Fibroblast of skin of abdomen (primary cell): ENCODE data around the gene THBD.

Experiments used
- DNase-seq: peaks from one replicate; pipeline ENCODE4 v3.0.0-alpha.2; 2013

The THBD gene

GRCh38 chr20:23084845-23085365, 35.4 kb upstream of the THBD start:
- DNase-seq: no peak

GRCh38 chr20:23084282-23084844, 34.9 kb upstream of the THBD start:
- no peak for DNase-seq

GRCh38 chr20:23083553-23084220, 34.2 kb upstream of the THBD start:
- DNase-seq: no peak

- no peak for DNase-seq
Measured at GRCh38 chr20:23082846-23083552, 33.5 kb upstream of the THBD start.

- DNase-seq: no peak
Measured at GRCh38 chr20:23081263-23081819, 31.9 kb upstream of the THBD start.

- no peak for DNase-seq
Measured at GRCh38 chr20:23080521-23080920, 31.0 kb upstream of the THBD start.

GRCh38 chr20:23079926-23080325, 30.5 kb upstream of the THBD start:
- DNase-seq: no peak

- no peak for DNase-seq
Measured at GRCh38 chr20:23079016-23079351, 29.5 kb upstream of the THBD start.

- no peak for DNase-seq
Measured at GRCh38 chr20:23078351-23079015, 29.0 kb upstream of the THBD start.

GRCh38 chr20:23077277-23077676, 27.8 kb upstream of the THBD start:
- DNase-seq: no peak

- DNase-seq: no peak
Measured at GRCh38 chr20:23074052-23074451, 24.6 kb upstream of the THBD start.

- DNase-seq: no peak
Measured at GRCh38 chr20:23072892-23073586, 23.6 kb upstream of the THBD start.

GRCh38 chr20:23071996-23072395, 22.5 kb upstream of the THBD start:
- no peak for DNase-seq

- DNase-seq: no peak
Measured at GRCh38 chr20:23071398-23071797, 21.9 kb upstream of the THBD start.

GRCh38 chr20:23069108-23069507, 19.6 kb upstream of the THBD start:
- no peak for DNase-seq

- no peak for DNase-seq
Measured at GRCh38 chr20:23068283-23068682, 18.8 kb upstream of the THBD start.

GRCh38 chr20:23066772-23067171, 17.3 kb upstream of the THBD start:
- DNase-seq: no peak

GRCh38 chr20:23065266-23066201, 16.1 kb upstream of the THBD start:
- no peak for DNase-seq

- DNase-seq: no peak
Measured at GRCh38 chr20:23063581-23063980, 14.1 kb upstream of the THBD start.

GRCh38 chr20:23063168-23063567, 13.7 kb upstream of the THBD start:
- DNase-seq: no peak

GRCh38 chr20:23062632-23063031, 13.2 kb upstream of the THBD start:
- no peak for DNase-seq
